HG03025 (cell line): ENCODE data around the gene INPP5E.

ENCODE experiments used
- ATAC-seq: cut with Tn5 transposase; IDR thresholded peaks from one replicate; pipeline ENCODE4 v1.9.1; 2021; ENCODE audit warnings: mild to moderate bottlenecking, moderate library complexity; ENCODE audit not compliant: unreplicated experiment, low FRiP score

Gene INPP5E

DNA sequence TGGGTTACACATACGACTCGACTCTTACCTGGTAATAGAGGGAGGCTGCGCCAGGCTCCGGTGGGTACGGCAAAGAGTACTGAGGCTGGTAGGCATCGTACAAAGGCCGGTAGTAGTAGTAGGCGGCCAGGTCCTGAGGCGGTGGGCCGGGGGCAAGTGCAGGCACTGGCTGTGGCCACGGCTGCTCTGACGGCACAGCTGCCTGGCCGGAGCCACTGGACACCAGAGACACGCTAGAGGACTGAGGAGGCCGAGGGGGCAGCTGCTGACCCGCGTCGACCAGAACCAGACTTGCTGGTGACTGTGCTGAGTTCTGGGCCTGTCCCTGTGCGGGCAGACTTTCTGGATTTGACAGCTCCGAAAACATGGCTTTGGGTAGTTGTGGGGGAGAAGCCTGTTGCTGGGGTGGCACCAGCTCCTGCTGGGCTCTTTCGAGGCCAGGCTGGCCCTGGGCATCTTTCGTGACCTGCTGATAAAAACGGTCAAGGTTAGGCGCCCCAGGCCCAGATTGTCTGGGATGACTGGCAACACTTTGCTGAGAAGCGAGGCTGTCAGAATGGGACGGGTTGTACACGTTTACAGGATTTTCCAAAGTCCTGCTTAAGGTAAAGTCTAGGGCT, 34.5 kb upstream of the INPP5E start:
- no peak for ATAC-seq

DNA sequence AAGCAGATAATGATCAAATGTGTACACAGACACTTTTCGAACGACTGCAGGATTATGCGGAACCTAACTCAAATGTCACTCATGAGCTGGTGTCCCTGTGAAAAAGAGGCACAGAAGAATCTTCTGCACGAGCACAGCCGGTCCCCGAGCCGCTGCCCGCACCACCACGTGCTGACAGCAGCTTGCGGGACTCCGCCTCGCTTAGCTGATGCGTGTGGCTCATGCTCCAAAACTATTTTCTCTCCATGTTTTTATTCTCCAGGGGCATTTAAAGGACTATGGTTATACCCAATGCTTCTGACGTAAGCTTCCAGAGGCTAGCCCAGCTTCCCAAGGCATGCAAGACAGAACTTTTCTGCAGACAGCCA, 33.7 kb upstream of the INPP5E start:
- ATAC-seq: no peak

DNA sequence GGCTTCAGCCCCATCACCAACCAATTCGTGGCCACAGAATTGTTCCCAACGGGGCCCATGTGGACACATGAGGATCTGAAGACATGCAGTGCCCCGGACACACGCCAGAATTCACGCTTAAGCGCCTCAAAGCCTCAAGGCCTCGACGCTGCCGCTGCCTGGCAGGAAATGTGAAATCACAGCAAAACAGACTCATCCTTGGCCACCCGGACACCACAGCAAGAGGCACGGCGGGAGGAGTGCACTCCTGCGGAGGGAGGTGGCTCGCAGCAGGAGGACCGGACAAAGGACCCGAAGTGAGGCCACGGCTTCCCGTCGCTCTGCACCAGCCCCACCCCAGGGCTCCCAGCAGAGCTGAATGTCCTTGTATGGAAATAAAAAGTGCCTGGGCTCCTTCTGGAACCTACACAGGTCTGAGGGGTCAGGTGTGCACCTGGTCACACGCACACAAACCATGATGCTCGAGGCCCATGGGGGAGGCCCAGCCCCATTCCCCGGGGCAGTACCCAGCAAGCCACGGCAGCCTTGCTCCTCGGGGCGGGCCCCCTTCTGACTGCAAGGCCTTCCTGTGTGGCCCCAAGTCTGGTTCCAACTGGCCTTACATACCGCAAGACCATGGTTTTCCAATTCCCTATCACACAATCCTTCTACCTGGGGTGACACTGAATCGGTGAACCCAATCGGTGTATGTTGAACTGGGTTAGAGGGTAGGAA, 33.2 kb upstream of the INPP5E start:
- no peak for ATAC-seq

DNA sequence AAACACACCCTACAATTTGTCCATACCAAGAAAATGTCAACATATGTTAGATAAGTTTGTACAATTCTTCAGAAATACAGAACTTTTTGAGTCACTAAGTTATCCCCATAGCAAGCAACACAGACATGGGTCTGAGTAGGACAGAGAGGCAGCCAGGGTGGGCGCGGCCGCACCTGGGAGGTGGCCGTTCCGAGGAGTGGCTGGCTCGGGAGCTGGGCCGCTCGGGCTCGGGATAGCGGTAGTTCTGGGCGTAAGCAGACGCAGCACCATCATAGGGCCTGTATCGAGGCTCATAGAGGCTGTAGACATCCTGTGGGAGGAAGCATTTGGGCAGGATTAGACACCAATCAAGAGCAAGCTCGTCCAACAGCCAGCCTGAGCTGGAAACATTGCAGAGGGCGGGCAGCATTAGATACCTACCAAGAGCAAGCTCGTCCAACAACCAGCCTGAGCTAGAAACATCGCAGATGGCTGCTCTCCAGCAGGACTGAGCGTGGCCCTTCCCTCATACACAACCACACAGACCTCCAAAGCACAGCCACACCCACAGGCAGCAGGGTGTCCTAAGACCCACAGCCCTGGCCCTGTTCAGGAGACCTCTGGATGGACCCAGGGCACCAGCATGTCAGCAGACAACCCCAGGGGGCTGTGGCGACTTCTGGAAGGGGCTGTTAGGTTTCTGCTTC, 32.3 kb upstream of the INPP5E start:
- no peak for ATAC-seq

DNA sequence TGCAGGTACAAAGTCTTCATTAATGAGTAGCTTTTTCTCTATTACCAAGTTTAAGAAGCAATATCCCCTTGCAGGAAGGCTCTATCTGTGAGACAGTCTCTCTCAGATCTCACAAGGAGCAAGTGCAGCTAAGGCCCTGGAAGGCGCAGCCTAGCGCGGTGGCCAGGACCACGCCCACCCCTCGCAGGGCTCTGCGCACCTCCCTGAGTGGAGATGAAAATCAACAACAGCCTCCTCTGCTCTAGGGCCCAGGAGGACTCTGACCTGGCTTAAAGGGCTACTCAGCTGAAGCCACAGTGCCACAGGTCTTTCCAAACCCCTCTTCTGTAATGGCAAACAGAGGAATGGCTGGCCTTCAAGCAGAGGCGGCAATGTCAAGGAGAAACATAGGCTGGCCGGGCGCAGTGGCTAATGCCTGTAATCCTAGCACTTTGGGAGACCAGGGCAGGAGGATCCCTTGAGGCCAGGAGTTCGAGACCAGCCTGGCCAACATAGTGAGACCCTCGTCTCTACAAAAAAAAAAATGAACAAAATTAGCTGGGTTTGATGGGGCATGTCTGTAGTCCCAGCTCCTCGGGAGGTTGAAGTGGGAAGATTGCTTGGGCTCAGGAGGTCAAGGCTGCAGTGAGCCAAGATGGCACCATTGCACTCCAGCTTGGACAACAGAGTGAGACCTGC, 31.3 kb upstream of the INPP5E start:
- ATAC-seq: no peak

DNA sequence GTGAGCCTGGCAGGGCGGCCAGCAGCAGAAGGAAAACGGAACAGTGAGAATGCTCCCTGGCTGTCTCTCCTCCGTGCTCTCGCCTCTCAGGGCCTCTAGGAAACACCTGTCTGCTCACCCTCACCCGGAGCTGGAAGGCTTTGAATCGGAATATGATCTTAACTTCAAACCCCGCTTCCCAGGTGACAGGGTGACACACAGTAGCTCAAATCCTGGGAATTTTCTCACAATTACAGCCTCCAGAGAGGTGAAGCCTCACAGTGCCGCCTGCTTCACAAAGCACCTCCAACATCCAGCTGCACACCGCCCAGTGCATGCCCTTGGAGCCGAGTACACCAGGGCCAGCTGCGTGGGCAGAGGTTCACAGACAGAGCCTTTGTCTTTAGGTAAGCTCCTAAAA, 30.7 kb upstream of the INPP5E start:
- no peak for ATAC-seq

DNA sequence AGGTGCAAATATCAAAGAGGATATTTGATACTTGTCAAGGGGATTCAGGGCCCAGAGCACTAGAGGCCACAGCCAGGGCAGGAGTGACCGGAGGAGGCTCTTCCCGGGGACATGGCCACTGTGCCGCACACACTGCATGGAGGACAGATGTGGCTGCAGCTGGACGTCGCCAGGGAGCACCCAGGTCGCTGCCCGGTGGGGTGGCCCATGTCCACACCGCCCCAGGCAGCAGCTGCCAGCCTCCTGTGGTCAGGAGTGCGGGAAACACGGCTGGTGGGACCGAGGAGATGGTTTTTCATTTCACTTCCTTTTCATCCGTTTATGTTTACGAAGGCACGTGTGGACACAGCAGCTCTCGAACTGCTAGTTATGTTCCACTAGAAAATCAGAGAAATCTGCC, 28.1 kb upstream of the INPP5E start:
- no peak for ATAC-seq

DNA sequence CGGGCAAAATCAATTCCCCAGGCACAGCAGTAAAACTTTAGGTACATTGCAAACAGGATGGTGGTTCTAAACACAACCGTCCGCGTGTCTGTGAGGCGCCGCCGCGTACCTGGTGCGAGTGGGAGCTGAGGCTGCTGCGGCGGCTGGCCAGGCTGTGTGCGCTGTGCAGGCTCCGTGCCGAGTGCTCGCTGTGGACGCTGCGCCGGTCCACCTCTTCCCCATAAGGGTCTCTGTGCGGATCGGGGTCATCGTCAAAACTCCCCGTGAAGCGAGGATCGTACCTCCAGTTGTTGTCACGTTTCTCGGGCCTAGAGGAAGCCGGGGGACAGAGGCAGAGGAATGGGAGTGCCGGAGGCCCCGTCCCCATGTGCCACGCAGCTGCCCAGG, 26.5 kb upstream of the INPP5E start:
- no peak for ATAC-seq

DNA sequence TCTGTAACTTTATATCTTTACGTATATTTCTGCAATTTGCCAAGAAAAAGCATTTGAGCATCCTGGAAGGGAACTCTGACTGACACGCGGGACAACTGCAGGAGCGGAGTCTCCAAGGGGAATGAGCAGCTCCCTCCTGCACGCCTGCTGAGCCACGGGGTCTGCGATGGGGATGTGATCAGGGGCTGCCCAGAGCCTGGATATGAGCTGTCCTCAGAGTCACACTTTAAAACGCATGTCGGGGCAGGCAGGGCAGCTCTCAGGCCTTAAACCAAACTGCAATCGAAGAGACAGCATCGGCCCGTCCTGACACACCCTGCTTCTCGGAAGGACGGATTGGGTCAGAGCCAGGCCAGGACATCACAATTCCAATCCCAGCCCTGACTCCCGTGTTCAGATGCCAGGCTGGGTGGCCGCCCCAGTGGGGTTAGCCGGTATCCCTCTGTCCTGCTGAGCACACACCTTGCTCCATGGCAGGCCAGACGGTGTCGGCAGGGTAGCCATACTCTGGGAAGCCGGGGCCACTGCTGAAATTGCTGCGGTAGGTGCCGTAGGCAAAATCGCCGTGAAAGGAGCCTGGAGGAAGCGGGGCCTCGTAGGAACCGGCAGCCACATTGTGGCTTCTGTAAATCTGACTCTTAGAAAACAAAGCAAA, 26.0 kb upstream of the INPP5E start:
- no peak for ATAC-seq

DNA sequence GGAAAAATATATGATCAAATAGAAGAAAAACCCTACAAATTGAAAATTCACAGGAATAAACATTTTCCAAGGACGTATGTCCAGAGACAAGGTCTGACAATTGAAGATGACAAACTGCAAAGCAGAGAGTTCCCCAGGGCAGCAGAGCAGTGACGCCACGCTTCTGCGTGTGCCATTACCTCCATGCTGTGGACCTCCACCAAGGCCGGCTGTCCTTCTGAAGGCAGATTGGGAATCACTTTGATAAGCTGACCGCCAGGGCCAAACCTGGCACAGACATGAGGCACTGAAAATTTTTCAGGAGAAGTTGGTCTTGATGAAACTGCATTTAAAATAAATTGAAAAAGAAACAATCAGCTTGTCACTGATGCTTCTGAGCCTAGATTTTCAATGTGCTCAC, 24.6 kb upstream of the INPP5E start:
- no peak for ATAC-seq

DNA sequence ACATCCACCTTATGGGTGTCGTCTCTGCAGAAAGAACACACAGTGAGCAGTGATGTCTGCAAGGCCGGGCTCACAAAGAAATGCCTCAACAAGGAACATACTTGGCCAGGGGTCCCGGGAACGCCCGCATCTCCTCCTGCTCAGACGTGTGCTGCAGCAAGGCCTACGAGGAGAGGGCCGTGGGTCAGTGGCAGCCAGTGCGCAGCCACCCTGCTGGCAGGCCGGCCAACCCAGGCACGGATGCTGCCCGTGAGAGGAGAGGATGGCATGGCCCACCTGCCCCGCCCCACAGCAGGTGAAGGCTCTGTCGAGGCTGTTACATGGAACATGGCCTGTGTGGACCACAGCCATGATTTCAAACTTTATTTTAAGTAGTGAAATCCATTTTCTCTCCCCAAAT, 23.9 kb upstream of the INPP5E start:
- ATAC-seq: no peak

DNA sequence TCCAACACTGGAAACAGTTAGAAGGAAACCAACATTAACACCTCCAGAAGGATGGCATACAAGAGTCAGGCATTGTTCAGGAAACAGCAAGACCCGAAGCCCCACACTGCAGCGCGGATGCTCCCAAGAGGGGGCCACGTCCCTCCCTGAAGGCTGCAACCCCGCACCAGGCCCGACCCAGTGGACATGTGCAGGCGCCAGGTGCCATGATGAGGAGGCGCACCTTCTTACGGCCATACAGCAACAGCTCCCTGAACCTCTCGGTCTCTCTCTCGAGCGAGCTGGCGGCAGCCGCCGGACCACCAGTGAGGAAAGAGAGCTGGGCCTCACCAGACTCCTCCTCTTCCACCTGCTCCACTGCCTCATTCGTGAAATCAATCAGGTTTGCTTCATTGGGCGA, 23.0 kb upstream of the INPP5E start:
- no peak for ATAC-seq

DNA sequence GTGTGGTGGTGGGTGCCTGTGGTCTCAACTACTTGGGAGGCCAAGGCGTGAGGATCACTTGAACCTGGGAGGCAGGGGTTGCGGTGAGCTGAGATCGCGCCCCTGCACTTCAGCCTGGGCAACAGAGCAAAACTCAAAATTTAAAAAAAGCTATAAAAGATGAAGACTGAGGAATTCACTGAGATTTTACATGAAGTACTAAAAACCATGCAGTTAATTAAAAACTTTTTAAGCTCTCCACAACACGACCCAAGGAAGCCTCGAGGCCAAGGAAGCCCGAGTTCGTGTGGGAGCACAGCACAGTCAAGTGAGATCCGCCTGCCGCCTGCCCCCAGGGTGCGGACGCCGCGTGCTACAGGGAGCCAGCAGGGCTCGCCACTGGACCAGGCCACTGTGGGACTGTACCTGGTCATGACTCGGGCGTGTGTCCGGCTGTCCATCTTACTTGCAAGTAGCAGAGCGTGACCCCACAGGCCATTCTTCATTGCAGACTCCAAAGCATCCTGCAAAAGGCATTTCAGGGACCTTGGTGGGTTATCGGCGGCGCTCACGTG, 21.2 kb upstream of the INPP5E start:
- ATAC-seq: no peak

DNA sequence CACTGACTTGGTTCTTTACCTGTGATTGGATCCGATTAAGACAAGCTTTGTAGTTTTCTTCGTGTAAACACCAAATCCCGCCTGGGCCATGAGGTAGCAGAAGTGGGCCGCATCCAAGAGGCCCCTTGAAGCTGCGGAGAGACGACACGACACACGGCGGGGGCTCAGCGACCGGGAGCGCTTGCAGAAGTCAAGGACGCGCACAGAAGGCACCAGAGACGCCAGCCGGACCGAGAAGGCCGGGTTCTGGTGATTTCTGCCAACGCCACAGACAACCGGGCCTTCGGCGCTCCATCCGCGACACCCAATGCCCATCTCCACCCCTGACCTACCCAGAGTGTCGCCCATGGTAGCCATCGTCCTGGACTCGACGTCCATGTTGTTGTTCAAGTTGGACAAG, 19.8 kb upstream of the INPP5E start:
- no peak for ATAC-seq

DNA sequence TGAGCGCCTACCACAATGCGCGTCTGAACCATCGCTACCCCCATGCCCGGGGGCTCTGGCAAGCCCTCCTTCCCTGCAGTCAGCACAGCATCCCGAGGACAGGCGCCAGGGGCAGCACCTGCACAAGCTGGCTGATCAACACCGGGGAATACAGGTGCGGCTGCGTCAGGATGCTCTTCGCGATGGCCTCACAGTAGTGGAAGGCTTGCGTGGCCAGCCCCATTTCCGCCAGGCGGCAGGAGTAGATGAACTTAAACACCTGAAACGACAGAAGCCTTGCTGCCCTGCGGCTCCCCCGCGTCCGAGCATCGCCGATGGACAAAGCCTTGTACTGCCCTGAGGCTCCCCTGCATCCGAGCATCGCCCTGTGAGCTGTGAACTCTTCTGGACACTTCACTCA, 17.7 kb upstream of the INPP5E start:
- ATAC-seq: no peak

DNA sequence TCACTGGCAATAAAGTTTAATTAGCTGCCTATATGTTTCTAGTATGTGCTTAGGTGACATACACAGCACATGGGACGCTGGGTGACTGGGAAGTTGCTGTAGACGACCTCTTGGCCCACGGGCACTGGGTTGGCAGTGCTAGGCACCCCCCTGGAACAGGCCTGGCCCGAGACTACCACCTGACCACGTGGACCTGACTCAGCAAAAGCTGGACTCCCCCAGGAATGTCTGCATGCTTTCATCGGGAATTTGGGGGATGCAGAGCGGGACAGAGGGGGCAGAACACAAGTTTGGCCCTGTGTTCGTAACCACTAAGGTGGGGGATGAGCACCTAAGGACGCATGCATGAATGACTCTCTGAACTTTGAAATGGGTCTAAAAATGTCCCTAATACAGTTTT, 16.6 kb upstream of the INPP5E start:
- ATAC-seq: no peak

DNA sequence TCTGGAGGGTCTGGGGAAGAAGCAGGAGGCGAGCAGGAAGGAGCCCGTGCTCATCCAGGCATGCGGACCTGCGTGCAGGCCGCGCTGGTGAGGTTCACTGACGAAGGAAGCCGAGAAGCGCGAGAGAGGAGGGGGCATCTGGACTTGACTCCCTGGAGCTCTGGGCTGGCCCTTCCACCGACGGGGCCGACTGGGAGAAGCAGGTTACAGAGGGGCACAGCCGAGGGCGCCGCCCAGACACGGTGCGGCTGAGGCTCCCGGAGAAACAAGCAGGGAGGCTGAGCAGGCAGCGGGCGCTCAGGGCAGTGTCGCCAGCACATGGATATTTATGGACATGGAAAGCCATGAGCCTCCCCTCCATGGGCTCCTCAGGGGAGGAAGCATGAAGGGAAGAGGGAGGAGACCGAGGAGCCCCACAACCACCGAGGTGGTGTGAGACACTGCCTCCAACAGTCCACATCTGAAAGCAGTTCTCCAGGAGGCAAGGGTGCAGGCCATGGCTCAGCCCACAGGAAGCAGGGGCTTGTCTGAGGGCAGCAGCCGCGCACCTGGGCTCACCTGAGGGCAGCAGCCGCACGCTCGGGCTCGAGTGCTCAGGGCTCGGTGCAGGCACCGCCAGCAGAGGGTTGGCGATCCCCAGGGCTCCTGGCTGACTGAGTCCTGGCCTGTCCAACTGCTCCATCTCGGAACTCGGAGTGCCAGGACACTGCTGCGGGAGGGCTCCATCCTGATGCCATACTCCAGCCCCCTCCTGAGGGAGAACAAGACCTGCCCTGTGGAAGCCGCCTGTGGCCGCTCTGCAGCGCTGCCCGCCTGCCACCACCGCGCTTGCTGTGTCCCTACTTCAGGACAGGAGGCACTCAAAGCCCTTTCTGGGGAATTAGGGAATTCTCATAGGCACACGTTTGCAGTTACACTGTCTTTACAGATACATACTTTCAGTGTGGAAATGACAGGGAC, 15.7 kb upstream of the INPP5E start:
- ATAC-seq: no peak

DNA sequence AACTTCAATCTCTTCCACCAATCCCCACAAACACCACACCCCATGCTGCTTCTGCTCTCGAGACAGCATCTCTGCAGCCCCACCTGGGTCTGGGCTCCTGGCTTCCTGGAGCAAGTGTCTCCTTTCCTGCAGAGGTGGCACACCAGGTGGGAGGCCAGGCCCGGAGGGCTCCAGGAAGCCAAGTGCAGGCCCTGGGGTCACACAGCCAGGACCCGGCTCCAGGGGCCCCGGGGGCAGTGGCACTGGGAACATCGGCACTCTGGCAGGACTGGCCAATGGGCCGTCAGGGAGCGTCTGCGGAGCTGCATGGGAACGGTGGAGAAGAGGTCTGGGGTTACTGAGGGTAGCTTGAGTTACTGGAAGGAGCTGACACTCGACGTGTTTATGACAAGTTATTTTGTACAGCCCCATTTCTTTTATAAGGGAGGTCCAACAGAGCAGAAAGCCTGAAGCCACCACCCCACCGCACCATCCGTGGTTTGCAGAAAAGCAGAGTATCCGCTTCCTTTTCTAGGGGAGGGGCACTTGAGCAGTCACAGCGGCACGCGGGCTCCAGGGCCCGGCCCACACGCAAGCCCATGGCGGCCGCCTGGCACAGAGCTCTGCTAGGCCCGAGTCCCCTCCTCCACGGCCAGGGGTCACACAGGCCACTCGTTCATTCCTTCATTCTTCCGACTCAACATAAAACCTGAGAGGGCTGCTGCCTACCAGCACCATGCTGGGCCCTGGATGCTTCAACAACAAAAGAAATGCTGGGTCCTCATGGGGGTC, 14.6 kb upstream of the INPP5E start:
- ATAC-seq: no peak

DNA sequence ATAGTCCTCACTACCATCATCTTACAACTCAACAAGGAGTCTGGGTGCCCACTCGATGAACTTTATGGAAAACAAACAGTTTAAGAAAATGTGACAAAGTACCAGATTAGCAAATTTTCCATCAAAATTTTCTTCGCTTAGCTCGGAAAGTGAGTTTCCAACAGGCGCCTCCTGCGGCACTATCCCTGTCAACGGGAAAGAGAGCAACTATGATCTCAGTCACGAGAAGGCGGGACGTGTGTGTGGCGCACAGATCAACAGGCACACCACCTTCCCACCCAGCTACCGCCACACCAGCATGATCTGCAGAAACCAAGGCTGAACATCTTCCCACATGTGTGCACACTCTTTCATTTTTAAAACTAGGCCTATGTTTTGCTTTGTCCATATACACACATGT, 13.7 kb upstream of the INPP5E start:
- ATAC-seq: no peak
